Measurements from ENCODE around the gene LENG9.
"Not testable (repeated sequence)": the region's sequence is repeated elsewhere in the genome, so short reads cannot be mapped to it uniquely, and the experiment has no call there.

Gene LENG9

DNA sequence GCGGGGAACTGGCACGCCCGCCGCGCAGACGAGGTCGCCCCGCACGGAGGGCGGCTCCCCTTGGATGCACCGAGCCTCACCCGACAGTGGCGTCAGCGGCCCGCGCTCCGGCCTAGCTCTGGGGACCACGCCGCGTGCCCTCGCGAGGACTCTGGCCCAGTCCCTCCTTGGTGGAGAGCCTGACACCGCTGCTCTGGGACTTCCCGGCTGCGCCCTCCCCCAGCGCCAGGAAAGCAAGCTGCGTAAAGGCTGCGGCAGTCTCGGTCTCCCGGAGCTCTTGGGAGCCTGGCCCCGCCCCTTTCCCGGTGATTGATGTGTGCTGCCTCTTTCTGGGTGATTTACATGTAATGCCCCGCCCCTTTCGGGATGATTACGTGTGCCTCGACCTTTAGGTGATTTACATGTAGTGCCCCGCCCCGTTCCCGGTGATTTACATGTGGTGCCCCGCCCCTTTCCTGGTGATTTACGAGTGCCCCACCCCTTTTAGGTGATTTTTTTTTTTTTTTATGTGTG lies at the start of gene LENG9 (continued):
- TF ChIP-seq, protein P1, sequence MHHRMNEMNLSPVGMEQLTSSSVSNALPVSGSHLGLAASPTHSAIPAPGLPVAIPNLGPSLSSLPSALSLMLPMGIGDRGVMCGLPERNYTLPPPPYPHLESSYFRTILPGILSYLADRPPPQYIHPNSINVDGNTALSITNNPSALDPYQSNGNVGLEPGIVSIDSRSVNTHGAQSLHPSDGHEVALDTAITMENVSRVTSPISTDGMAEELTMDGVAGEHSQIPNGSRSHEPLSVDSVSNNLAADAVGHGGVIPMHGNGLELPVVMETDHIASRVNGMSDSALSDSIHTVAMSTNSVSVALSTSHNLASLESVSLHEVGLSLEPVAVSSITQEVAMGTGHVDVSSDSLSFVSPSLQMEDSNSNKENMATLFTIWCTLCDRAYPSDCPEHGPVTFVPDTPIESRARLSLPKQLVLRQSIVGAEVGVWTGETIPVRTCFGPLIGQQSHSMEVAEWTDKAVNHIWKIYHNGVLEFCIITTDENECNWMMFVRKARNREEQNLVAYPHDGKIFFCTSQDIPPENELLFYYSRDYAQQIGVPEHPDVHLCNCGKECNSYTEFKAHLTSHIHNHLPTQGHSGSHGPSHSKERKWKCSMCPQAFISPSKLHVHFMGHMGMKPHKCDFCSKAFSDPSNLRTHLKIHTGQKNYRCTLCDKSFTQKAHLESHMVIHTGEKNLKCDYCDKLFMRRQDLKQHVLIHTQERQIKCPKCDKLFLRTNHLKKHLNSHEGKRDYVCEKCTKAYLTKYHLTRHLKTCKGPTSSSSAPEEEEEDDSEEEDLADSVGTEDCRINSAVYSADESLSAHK (tag by site-specific recombination; IDR thresholded peaks at IDR 0.05) = 0 out of 2 replicates have a peak, but pooled peaks have one; percentile 17
- TF ChIP-seq KLF9 (tag by site-specific recombination; IDR thresholded peaks at IDR 0.05; ENCODE audit: low read depth) (peak; percentile 92; the same call in 1 of the 2 replicates), ZNF626 (tag by site-specific recombination; IDR thresholded peaks at IDR 0.05) (no peak), ZEB2 (tag by site-specific recombination; IDR thresholded peaks at IDR 0.05) (peak; percentile 37; the same call in 1 of the 2 replicates), ZNF514 (tag by site-specific recombination; IDR thresholded peaks at IDR 0.05) (no peak), ZNF549 (tag by site-specific recombination; IDR thresholded peaks at IDR 0.05) (no peak), SCRT1 (tag by site-specific recombination; IDR thresholded peaks at IDR 0.05; ENCODE audit: borderline replicate concordance) (no peak), ZBTB7A (tag by site-specific recombination; IDR thresholded peaks at IDR 0.05; ENCODE audit: low read depth) (no peak), ZNF548 (tag by site-specific recombination; IDR thresholded peaks at IDR 0.05) (no peak), IKZF3 (tag by site-specific recombination; IDR thresholded peaks at IDR 0.05) (0 out of 2 replicates have a peak, but pooled peaks have one; percentile 12), ZNF112 (tag by site-specific recombination; IDR thresholded peaks at IDR 0.05) (no peak), KLF10 (tag by site-specific recombination; IDR thresholded peaks at IDR 0.05) (peak; percentile 67), ZNF521 (tag by site-specific recombination; IDR thresholded peaks at IDR 0.05) (no peak), OVOL3 (tag by site-specific recombination; IDR thresholded peaks at IDR 0.05) (no peak), FEZF1 (tag by site-specific recombination; IDR thresholded peaks at IDR 0.05) (no peak), ZNF37A (tag by site-specific recombination; IDR thresholded peaks at IDR 0.05) (no peak), GLIS1 (tag by site-specific recombination; IDR thresholded peaks at IDR 0.05) (peak; percentile 74), ZNF501 (tag by site-specific recombination; IDR thresholded peaks at IDR 0.05) (no peak)
- TF ChIP-seq, protein P2, sequence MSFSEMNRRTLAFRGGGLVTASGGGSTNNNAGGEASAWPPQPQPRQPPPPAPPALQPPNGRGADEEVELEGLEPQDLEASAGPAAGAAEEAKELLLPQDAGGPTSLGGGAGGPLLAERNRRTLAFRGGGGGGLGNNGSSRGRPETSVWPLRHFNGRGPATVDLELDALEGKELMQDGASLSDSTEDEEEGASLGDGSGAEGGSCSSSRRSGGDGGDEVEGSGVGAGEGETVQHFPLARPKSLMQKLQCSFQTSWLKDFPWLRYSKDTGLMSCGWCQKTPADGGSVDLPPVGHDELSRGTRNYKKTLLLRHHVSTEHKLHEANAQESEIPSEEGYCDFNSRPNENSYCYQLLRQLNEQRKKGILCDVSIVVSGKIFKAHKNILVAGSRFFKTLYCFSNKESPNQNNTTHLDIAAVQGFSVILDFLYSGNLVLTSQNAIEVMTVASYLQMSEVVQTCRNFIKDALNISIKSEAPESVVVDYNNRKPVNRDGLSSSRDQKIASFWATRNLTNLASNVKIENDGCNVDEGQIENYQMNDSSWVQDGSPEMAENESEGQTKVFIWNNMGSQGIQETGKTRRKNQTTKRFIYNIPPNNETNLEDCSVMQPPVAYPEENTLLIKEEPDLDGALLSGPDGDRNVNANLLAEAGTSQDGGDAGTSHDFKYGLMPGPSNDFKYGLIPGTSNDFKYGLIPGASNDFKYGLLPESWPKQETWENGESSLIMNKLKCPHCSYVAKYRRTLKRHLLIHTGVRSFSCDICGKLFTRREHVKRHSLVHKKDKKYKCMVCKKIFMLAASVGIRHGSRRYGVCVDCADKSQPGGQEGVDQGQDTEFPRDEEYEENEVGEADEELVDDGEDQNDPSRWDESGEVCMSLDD (tag by site-specific recombination; IDR thresholded peaks at IDR 0.05) = no peak
- TF ChIP-seq, protein P3, sequence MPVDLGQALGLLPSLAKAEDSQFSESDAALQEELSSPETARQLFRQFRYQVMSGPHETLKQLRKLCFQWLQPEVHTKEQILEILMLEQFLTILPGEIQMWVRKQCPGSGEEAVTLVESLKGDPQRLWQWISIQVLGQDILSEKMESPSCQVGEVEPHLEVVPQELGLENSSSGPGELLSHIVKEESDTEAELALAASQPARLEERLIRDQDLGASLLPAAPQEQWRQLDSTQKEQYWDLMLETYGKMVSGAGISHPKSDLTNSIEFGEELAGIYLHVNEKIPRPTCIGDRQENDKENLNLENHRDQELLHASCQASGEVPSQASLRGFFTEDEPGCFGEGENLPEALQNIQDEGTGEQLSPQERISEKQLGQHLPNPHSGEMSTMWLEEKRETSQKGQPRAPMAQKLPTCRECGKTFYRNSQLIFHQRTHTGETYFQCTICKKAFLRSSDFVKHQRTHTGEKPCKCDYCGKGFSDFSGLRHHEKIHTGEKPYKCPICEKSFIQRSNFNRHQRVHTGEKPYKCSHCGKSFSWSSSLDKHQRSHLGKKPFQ (tag by site-specific recombination; IDR thresholded peaks at IDR 0.05) = no peak
- TF ChIP-seq, protein P4, sequence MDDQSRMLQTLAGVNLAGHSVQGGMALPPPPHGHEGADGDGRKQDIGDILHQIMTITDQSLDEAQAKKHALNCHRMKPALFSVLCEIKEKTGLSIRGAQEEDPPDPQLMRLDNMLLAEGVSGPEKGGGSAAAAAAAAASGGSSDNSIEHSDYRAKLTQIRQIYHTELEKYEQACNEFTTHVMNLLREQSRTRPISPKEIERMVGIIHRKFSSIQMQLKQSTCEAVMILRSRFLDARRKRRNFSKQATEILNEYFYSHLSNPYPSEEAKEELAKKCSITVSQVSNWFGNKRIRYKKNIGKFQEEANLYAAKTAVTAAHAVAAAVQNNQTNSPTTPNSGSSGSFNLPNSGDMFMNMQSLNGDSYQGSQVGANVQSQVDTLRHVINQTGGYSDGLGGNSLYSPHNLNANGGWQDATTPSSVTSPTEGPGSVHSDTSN (CRISPR knock-in tag; IDR thresholded peaks at IDR 0.05) = 0 out of 2 replicates have a peak, but pooled peaks have one; percentile 77
- TF ChIP-seq, protein P5, sequence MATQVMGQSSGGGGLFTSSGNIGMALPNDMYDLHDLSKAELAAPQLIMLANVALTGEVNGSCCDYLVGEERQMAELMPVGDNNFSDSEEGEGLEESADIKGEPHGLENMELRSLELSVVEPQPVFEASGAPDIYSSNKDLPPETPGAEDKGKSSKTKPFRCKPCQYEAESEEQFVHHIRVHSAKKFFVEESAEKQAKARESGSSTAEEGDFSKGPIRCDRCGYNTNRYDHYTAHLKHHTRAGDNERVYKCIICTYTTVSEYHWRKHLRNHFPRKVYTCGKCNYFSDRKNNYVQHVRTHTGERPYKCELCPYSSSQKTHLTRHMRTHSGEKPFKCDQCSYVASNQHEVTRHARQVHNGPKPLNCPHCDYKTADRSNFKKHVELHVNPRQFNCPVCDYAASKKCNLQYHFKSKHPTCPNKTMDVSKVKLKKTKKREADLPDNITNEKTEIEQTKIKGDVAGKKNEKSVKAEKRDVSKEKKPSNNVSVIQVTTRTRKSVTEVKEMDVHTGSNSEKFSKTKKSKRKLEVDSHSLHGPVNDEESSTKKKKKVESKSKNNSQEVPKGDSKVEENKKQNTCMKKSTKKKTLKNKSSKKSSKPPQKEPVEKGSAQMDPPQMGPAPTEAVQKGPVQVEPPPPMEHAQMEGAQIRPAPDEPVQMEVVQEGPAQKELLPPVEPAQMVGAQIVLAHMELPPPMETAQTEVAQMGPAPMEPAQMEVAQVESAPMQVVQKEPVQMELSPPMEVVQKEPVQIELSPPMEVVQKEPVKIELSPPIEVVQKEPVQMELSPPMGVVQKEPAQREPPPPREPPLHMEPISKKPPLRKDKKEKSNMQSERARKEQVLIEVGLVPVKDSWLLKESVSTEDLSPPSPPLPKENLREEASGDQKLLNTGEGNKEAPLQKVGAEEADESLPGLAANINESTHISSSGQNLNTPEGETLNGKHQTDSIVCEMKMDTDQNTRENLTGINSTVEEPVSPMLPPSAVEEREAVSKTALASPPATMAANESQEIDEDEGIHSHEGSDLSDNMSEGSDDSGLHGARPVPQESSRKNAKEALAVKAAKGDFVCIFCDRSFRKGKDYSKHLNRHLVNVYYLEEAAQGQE (tag by site-specific recombination; IDR thresholded peaks at IDR 0.05) = no peak
- TF ChIP-seq, protein P6, sequence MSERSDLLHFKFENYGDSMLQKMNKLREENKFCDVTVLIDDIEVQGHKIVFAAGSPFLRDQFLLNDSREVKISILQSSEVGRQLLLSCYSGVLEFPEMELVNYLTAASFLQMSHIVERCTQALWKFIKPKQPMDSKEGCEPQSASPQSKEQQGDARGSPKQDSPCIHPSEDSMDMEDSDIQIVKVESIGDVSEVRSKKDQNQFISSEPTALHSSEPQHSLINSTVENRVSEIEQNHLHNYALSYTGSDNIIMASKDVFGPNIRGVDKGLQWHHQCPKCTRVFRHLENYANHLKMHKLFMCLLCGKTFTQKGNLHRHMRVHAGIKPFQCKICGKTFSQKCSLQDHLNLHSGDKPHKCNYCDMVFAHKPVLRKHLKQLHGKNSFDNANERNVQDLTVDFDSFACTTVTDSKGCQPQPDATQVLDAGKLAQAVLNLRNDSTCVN (tag by site-specific recombination; optimal IDR thresholded peaks at IDR 0.05) = peak; percentile 52

DNA sequence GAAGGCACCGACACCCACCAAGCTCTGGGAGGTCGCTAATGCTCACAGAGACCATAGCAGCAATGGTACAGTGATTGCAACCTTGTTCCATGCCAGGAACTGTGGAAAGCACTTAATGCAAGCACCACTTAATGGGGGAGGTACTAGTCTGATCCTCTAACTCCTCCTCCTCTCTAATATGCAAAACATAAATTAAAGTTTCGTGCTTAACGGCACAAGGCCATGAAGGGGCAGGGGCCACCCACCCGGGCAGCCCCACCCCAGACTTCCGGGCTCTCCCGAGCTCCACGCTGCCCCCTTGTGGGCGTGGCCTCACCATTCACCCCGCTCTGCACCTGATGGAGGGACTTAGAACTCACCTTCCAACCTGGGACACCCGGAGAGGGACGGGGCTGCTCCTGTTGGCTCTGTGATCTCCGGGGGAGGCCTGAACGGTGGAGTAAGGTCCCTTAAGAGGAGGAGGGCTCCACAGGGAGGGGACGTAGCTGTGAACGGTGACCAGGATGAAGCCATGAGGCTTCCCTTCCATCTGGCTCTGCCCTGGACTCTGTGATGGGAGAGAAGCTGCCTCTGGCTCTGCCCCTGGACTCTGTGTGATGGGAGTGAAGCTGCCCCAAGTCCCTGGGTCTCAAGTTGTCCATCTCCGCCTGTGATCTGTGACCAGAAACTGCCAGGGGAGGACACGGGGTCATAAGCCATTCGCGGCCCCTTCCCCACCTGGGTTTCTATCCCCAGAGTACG lies 45.8 kb upstream of the LENG9 start:
- H3K4me3 ChIP-seq (ENCODE audit: low read depth, low read length); H3K4me1 ChIP-seq (ENCODE audit: control insufficient read depth, insufficient read depth, low read length); POLR2A ChIA-PET; H3K36me3 ChIP-seq (ENCODE audit: control insufficient read depth in 2 of 2, insufficient read depth in 1 of 2, low read length in 2 of 2); CTCF ChIA-PET; H3K27ac ChIP-seq (ENCODE audit: extremely low read depth, low read depth, low read length); H3K9me3 ChIP-seq (ENCODE audit: control insufficient read depth, insufficient read depth, low read depth, low read length): not testable (repeated sequence)
